NOMO-1 treated with DMSO at 0.1 percent for 48 hours (cell line): ENCODE data around the gene EED.
"Not testable (repeated sequence)": the region's sequence is repeated elsewhere in the genome, so short reads cannot be mapped to it uniquely, and the experiment has no call there.

Experiments used
- DNase-seq: peaks from one replicate; lab custom pipeline; 2025; ENCODE audit not compliant: unreplicated experiment; lab: John Stamatoyannopoulos, UW

EED gene

GRCh38 chr11:86289508-86290280 is 45.1 kb downstream of the EED start:
- not testable (repeated sequence) for DNase-seq

- DNase-seq, result peak; percentile 34
These were observed 47.1 kb downstream of the EED start for GRCh38 chr11:86291466-86292262.

- no peak for DNase-seq
These were observed 48.5 kb downstream of the EED start for GRCh38 chr11:86292912-86293616.

- DNase-seq, result no peak
These were observed 49.5 kb downstream of the EED start for GRCh38 chr11:86294026-86294425.

- no peak for DNase-seq
These were observed 57.2 kb downstream of the EED start for GRCh38 chr11:86301742-86302091.

GRCh38 chr11:86302092-86302793 is 57.7 kb downstream of the EED start, which contains the start of gene HIKESHI:
Gene HIKESHI (plus strand): TSS chr11:86302240. CDS start chr11:86302449, 209 bp downstream.
- DNase-seq, result peak; percentile 94

GRCh38 chr11:86303257-86303656 is 58.7 kb downstream of the EED start:
- DNase-seq, result no peak

- DNase-seq, result not testable (repeated sequence)
These were observed 64.2 kb downstream of the EED start for GRCh38 chr11:86308710-86309109.

- DNase-seq, result no peak
These were observed 69.2 kb downstream of the EED start for GRCh38 chr11:86313793-86314192.

- no peak for DNase-seq
These were observed 70.1 kb downstream of the EED start for GRCh38 chr11:86314636-86315035.
